Lung (tissue), 12 donors: ENCODE measurements around the gene EOLA1. TPM values are rescaled to one million over a fixed set of nuclear protein-coding genes. Genes with fewer than 3 reads are reported as not detected.
"Not testable (repeated sequence)": the region's sequence is repeated elsewhere in the genome, so short reads cannot be mapped to it uniquely, and the experiment has no call there.

Experiments used
- ATAC-seq: fragments of 200-7000 bp; cut with Tn5 transposase; one replicate; pipeline ENCODE4 v1.9.1; 2020; ENCODE audit warnings: moderate number of reproducible peaks; ENCODE audit not compliant: insufficient read depth, low FRiP score
- DNase-seq, 3 donors: peaks; one replicate each; pipeline ENCODE4 v3.0.0-alpha.2; 2013 to 2017
- H3K27ac ChIP-seq, 2 donors: one replicate each; pipeline ENCODE4 v1.5.1; 2013; ENCODE audit warnings: mild to moderate bottlenecking in 2 of 2, moderate library complexity in 2 of 2, control low read depth in 1 of 2, inconsistent platforms in 1 of 2, low read depth in 1 of 2, low read length in 1 of 2
- H3K27me3 ChIP-seq, 3 donors: one replicate each; pipeline ENCODE4 v1.5.1; 2013; ENCODE audit warnings: low read length in 2 of 3; ENCODE audit not compliant: control insufficient read depth in 3 of 3, insufficient read depth in 3 of 3
- H3K36me3 ChIP-seq, 4 donors: one replicate each; pipeline ENCODE4 v1.5.1; 2013; ENCODE audit warnings: low read length in 4 of 4, mild to moderate bottlenecking in 1 of 4, moderate library complexity in 1 of 4; ENCODE audit not compliant: control insufficient read depth in 4 of 4, insufficient read depth in 4 of 4
- H3K4me1 ChIP-seq, 5 donors: one replicate each; pipeline ENCODE4 v1.5.1; 2013; ENCODE audit warnings: low read length in 5 of 5, mild to moderate bottlenecking in 2 of 5, moderate library complexity in 1 of 5; ENCODE audit not compliant: control insufficient read depth in 5 of 5, insufficient read depth in 5 of 5
- H3K4me3 ChIP-seq: one replicate; pipeline ENCODE4 v1.5.1; 2013; ENCODE audit warnings: mild to moderate bottlenecking, control low read depth, moderate library complexity
- H3K9ac ChIP-seq, 2 donors: one replicate each; pipeline ENCODE4 v1.5.1; 2013; ENCODE audit warnings: low read length in 2 of 2, control low read depth in 1 of 2; ENCODE audit not compliant: insufficient read depth in 1 of 2
- H3K9me3 ChIP-seq, 4 donors: one replicate each; pipeline ENCODE4 v1.5.1; 2013; ENCODE audit warnings: low read length in 3 of 4, mild to moderate bottlenecking in 1 of 4, moderate library complexity in 1 of 4; ENCODE audit not compliant: control insufficient read depth in 4 of 4, insufficient read depth in 3 of 4
- CTCF ChIP-seq: IDR thresholded peaks from 2 replicates; pipeline ENCODE4 v1.5.1; 2012; ENCODE audit warnings: mild to moderate bottlenecking; ENCODE audit errors: control extremely low read depth, extremely low read depth
- WGBS, 2 donors: extraction: QIAGEN DNeasy Blood & Tissue Kit; methylation state at CpG; one replicate each; pipeline ENCODE4 v1.1.7; 2013; 5-methylcytosine and 5-hydroxymethylcytosine counted together
- polyA plus RNA-seq, 2 donors: library from polyadenylated mRNA; stranded (reverse); fragments of 200-250 nt; gene quantifications; one replicate each; pipeline ENCODE4 v1.2.1, GENCODE V29; 2013
- total RNA-seq, 2 donors: library from RNA; depleted of rRNA in 1 of 2; stranded (reverse); fragments of >200 nt in 1 of 2; gene quantifications; one replicate each; pipeline ENCODE4 v1.2.1, GENCODE V29; 2014 to 2021
- donor health status: control.
- donor health status: control.
- donor health status: Bipolar disorder and iron deficiency.
- donor health status: healthy.
- donor health status: DM: yes; HTN: yes; CAD: no.

EOLA1 gene
- total and polyA plus RNA-seq, 4 donors = 11.5 to 19.9 (median 18.5) TPM

GRCh38 chrX:149534926-149535602 is 5.7 kb upstream of the EOLA1 start:
- H3K4me1 ChIP-seq, H3K27me3 ChIP-seq, H3K36me3 ChIP-seq, H3K9ac ChIP-seq, H3K4me3 ChIP-seq, ATAC-seq, H3K27ac ChIP-seq, H3K9me3 ChIP-seq, DNase-seq: not testable (repeated sequence)
- 55 to 80% methylated on average over 3 of the region's 3 CpGs for WGBS, 2 donors

GRCh38 chrX:149537474-149537873 is 3.3 kb upstream of the EOLA1 start:
- H3K4me1 ChIP-seq, H3K27ac ChIP-seq, ATAC-seq, H3K4me3 ChIP-seq, DNase-seq, H3K9me3 ChIP-seq, H3K27me3 ChIP-seq, H3K9ac ChIP-seq, H3K36me3 ChIP-seq: not testable (repeated sequence)
- WGBS, 2 donors = 60 to 77% methylated on average over 5 to 8 of the region's 11 CpGs

- ATAC-seq (peak; percentile 60), DNase-seq (peak; percentile 91 to 94 (median 92))
- 1 to 34% methylated on average over 16 to 34 of the region's 34 CpGs for WGBS, 2 donors
- H3K36me3 ChIP-seq = peaks cover 0 to 4% (median 0%) of the 10 kb centered on the region in 4 donors
- peaks cover 0 to 3% (median 0%) of the 10 kb centered on the region in 4 donors for H3K9me3 ChIP-seq
- no peak overlapping the region for H3K9ac ChIP-seq
- peaks cover 0 to 4% (median 0%) of the 10 kb centered on the region in 5 donors for H3K4me1 ChIP-seq
- H3K4me3 ChIP-seq = peak overlapping the region; percentile 34
- peak overlapping the region; percentile 83 to 89 for H3K27ac ChIP-seq
- no peak for TF ChIP-seq CTCF
- H3K27me3 ChIP-seq = no peaks in the 10 kb centered on the region
Measured at GRCh38 chrX:149539283-149540130, 1.3 kb upstream of the EOLA1 start.

- 0 to 31% methylated on average over 5 to 24 of the region's 24 CpGs for WGBS, 2 donors
- no peaks in the 10 kb centered on the region for H3K27me3 ChIP-seq
- H3K36me3 ChIP-seq = peaks cover 0 to 4% (median 0%) of the 10 kb centered on the region in 4 donors
- DNase-seq (peak; percentile 93 to 96 (median 94)), ATAC-seq (peak; percentile 74)
- H3K9ac ChIP-seq = peak overlapping the region in 1 of 2 donors; percentile 59
- TF ChIP-seq CTCF = no peak
- peaks cover 0 to 4% (median 0%) of the 10 kb centered on the region in 5 donors for H3K4me1 ChIP-seq
- H3K4me3 ChIP-seq = no peak overlapping the region
- peak overlapping the region; percentile 65 to 95 for H3K27ac ChIP-seq
- peaks cover 0 to 3% (median 0%) of the 10 kb centered on the region in 4 donors for H3K9me3 ChIP-seq
Measured at GRCh38 chrX:149540131-149540620, 636 bp upstream of the EOLA1 start.
